ENCODE results near the gene PRKCI.

Gene PRKCI

GRCh38 chr3:170240671-170241070, 18.4 kb downstream of the PRKCI start:
- H3K4me2 ChIP-seq (ENCODE audit: low read length): no peak overlapping the region
- no peaks in the 10 kb centered on the region for H3F3A ChIP-seq (ENCODE audit: control insufficient read depth, insufficient read depth)
- H3K27ac ChIP-seq (ENCODE audit: low read depth, low read length): no peak overlapping the region
- no peaks in the 10 kb centered on the region for H3K9me3 ChIP-seq (ENCODE audit: control insufficient read depth, insufficient read depth, low read length)
- no peaks in the 10 kb centered on the region for H3K9me2 ChIP-seq (replicated peaks; ENCODE audit: control insufficient read depth, low read length)
- H4K20me1 ChIP-seq (ENCODE audit: control insufficient read depth, insufficient read depth, low read depth, low read length): no peaks in the 10 kb centered on the region
- peaks cover 11% of the 10 kb centered on the region; the same call in 1 of the 2 replicates for H3K36me3 ChIP-seq (ENCODE audit: control insufficient read depth, low read length)
- TF ChIP-seq CTCF (IDR thresholded peaks at IDR 0.05; ENCODE audit: low read depth, low read length, poor library complexity, severe bottlenecking) (no peak), EZH2phosphoT487 (IDR thresholded peaks at IDR 0.05; ENCODE audit: borderline replicate concordance, low read length) (no peak)
- H3K79me2 ChIP-seq (ENCODE audit: control insufficient read depth, low read length): no peaks in the 10 kb centered on the region
- H3K4me3 ChIP-seq (ENCODE audit: low read length): no peak overlapping the region
- no peaks in the 10 kb centered on the region for H3K4me1 ChIP-seq (ENCODE audit: control insufficient read depth, low read length)
- no peaks in the 10 kb centered on the region for H3K27me3 ChIP-seq (ENCODE audit: control insufficient read depth, low read length)

GRCh38 chr3:170244576-170244975, 22.4 kb downstream of the PRKCI start:
- Histone ChIP-seq H3F3A (ENCODE audit: control insufficient read depth, insufficient read depth) (no peaks in the 10 kb centered on the region), H3K4me2 (ENCODE audit: low read length) (no peak overlapping the region), H4K20me1 (ENCODE audit: control insufficient read depth, insufficient read depth, low read depth, low read length) (no peaks in the 10 kb centered on the region), H3K27ac (ENCODE audit: low read depth, low read length) (no peak overlapping the region), H3K36me3 (ENCODE audit: control insufficient read depth, low read length) (no peaks in the 10 kb centered on the region; the same call in 1 of the 2 replicates), H3K27me3 (ENCODE audit: control insufficient read depth, low read length) (no peaks in the 10 kb centered on the region), H3K4me1 (ENCODE audit: control insufficient read depth, low read length) (no peaks in the 10 kb centered on the region), H3K9me3 (ENCODE audit: control insufficient read depth, insufficient read depth, low read length) (no peaks in the 10 kb centered on the region), H3K79me2 (ENCODE audit: control insufficient read depth, low read length) (no peaks in the 10 kb centered on the region), H3K9me2 (replicated peaks; ENCODE audit: control insufficient read depth, low read length) (no peaks in the 10 kb centered on the region), H3K4me3 (ENCODE audit: low read length) (no peak overlapping the region)
- TF ChIP-seq CTCF (IDR thresholded peaks at IDR 0.05; ENCODE audit: low read depth, low read length, poor library complexity, severe bottlenecking) (no peak), EZH2phosphoT487 (IDR thresholded peaks at IDR 0.05; ENCODE audit: borderline replicate concordance, low read length) (no peak)

- TF ChIP-seq CTCF (IDR thresholded peaks at IDR 0.05; ENCODE audit: low read depth, low read length, poor library complexity, severe bottlenecking): no peak
- TF ChIP-seq EZH2phosphoT487 (IDR thresholded peaks at IDR 0.05; ENCODE audit: borderline replicate concordance, low read length): no peak
- H3K4me2 ChIP-seq (ENCODE audit: low read length): no peak overlapping the region
- H3K9me2 ChIP-seq (replicated peaks; ENCODE audit: control insufficient read depth, low read length): no peaks in the 10 kb centered on the region
- no peaks in the 10 kb centered on the region for H3F3A ChIP-seq (ENCODE audit: control insufficient read depth, insufficient read depth)
- no peaks in the 10 kb centered on the region for H3K36me3 ChIP-seq (ENCODE audit: control insufficient read depth, low read length)
- H3K9me3 ChIP-seq (ENCODE audit: control insufficient read depth, insufficient read depth, low read length): no peaks in the 10 kb centered on the region
- no peaks in the 10 kb centered on the region for H4K20me1 ChIP-seq (ENCODE audit: control insufficient read depth, insufficient read depth, low read depth, low read length)
- H3K27me3 ChIP-seq (ENCODE audit: control insufficient read depth, low read length): no peaks in the 10 kb centered on the region
- H3K79me2 ChIP-seq (ENCODE audit: control insufficient read depth, low read length): no peaks in the 10 kb centered on the region
- H3K4me3 ChIP-seq (ENCODE audit: low read length): no peak overlapping the region
- no peak overlapping the region for H3K27ac ChIP-seq (ENCODE audit: low read depth, low read length)
- no peaks in the 10 kb centered on the region for H3K4me1 ChIP-seq (ENCODE audit: control insufficient read depth, low read length)
Observed at GRCh38 chr3:170247875-170248274, 25.7 kb downstream of the PRKCI start.
